Upper lobe of left lung (tissue), 6 donors: ENCODE results near the gene FOXP1. TPM values are rescaled to one million over a fixed set of nuclear protein-coding genes. Genes with fewer than 3 reads are reported as not detected.

Experiments
- ATAC-seq, 2 donors: fragments of 200-7000 bp; cut with Tn5 transposase; one replicate each; pipeline ENCODE4 v1.9.1; 2022; ENCODE audit warnings: mild to moderate bottlenecking in 2 of 2, moderate library complexity in 2 of 2; ENCODE audit not compliant: low FRiP score in 2 of 2
- DNase-seq, 2 donors: peaks; one replicate each; pipeline ENCODE4 v3.0.0-alpha.2; 2019 to 2020
- H3K27ac ChIP-seq, 4 donors: fragments of 200-600 bp; sonication (generic); one replicate each; pipeline ENCODE4 v1.5.1; 2016 to 2019
- H3K27me3 ChIP-seq, 4 donors: fragments of 200-600 bp; sonication (generic); one replicate each; pipeline ENCODE4 v1.5.1; 2017 to 2019
- H3K36me3 ChIP-seq, 4 donors: fragments of 200-600 bp; sonication (generic); one replicate each; pipeline ENCODE4 v1.5.1; 2016 to 2019
- H3K4me1 ChIP-seq, 4 donors: fragments of 200-600 bp; sonication (generic); one replicate each; pipeline ENCODE4 v1.5.1; 2018 to 2019
- H3K4me3 ChIP-seq, 4 donors: fragments of 200-600 bp; sonication (generic); one replicate each; pipeline ENCODE4 v1.5.1; 2017 to 2019; ENCODE audit warnings: mild to moderate bottlenecking in 2 of 4, moderate library complexity in 1 of 4
- H3K9me3 ChIP-seq, 4 donors: fragments of 200-600 bp; sonication (generic); one replicate each; pipeline ENCODE4 v1.5.1; 2018 to 2019
- CTCF ChIP-seq, 6 experiments: fragments of 450-650 bp in 4 of 6; fragments of 200-600 bp in 2 of 6; sonication (generic) in 2 of 6; IDR thresholded peaks; one replicate each; pipeline ENCODE4 v1.5.1; 2016 to 2019; ENCODE audit warnings: antibody characterized with exemption in 6 of 6
- EP300 ChIP-seq, 4 donors: sonication (generic); formaldehyde crosslinking; IDR thresholded peaks; one replicate each; pipeline ENCODE4 v1.5.1; 2017; ENCODE audit warnings: antibody characterized with exemption in 4 of 4, control low read depth in 2 of 4
- POLR2A ChIP-seq, 4 donors: fragments of 450-650 bp; IDR thresholded peaks; one replicate each; pipeline ENCODE4 v1.5.1; 2016 to 2017; ENCODE audit warnings: antibody characterized with exemption in 4 of 4, mild to moderate bottlenecking in 2 of 4
- POLR2AphosphoS5 ChIP-seq, 2 donors: sonication (generic); formaldehyde crosslinking; IDR thresholded peaks; one replicate each; pipeline ENCODE4 v1.5.1; 2017; ENCODE audit warnings: antibody characterized with exemption in 2 of 2
- WGBS, 2 donors: methylation state at CpG; one replicate each; pipeline ENCODE4 v1.1.5; 2017 to 2018; 5-methylcytosine and 5-hydroxymethylcytosine counted together
- total RNA-seq, 6 donors: library from RNA; depleted of rRNA in 4 of 6; stranded (reverse); fragments of >200 nt in 4 of 6; gene quantifications; one replicate each; pipeline versions ENCODE4 v1.1.0 to v1.2.1, GENCODE V29; 2016 to 2021
- donor health status: DM: no; HTN: no; CAD: no; lungs with moderate emphysema.
- donor health status: DM: no; HTN: yes; CAD: no; lungs with severe emphysema.

The FOXP1 gene
- total RNA-seq, 6 donors from 2014 or later, result 103 to 248 (median 134) TPM

GRCh38 chr3:71171247-71171646 is 412.3 kb downstream of the FOXP1 start:
- WGBS, 2 donors, result 98 to 99% methylated on average over 7 of the region's 7 CpGs
- H3K9me3 ChIP-seq, result no peaks in the 10 kb centered on the region
- no peak for TF ChIP-seq POLR2A (IDR thresholded peaks at IDR 0.05)
- no peak for TF ChIP-seq POLR2AphosphoS5 (IDR thresholded peaks at IDR 0.05)
- TF ChIP-seq CTCF (IDR thresholded peaks at IDR 0.05), result no peak
- TF ChIP-seq EP300 (IDR thresholded peaks at IDR 0.05), result no peak
- ATAC-seq (no peak), DNase-seq (no peak)
- H3K27ac ChIP-seq, result no peak overlapping the region
- no peaks in the 10 kb centered on the region for H3K27me3 ChIP-seq
- H3K4me3 ChIP-seq, result no peak overlapping the region
- no peaks in the 10 kb centered on the region for H3K36me3 ChIP-seq
- H3K4me1 ChIP-seq, result peaks cover 0 to 23% (median 11%) of the 10 kb centered on the region in 4 donors

- no peaks in the 10 kb centered on the region for H3K27me3 ChIP-seq
- peaks cover 0 to 23% (median 11%) of the 10 kb centered on the region in 4 donors for H3K4me1 ChIP-seq
- ATAC-seq (peak in 1 of 2 donors; percentile 24), DNase-seq (no peak)
- H3K36me3 ChIP-seq, result no peaks in the 10 kb centered on the region
- no peak overlapping the region for H3K4me3 ChIP-seq
- WGBS, 2 donors, result 66 to 68% methylated on average over 11 of the region's 11 CpGs
- H3K27ac ChIP-seq, result peak overlapping the region in 1 of 4 donors; percentile 5
- TF ChIP-seq POLR2A (IDR thresholded peaks at IDR 0.05), result no peak
- TF ChIP-seq POLR2AphosphoS5 (IDR thresholded peaks at IDR 0.05), result no peak
- TF ChIP-seq EP300 (IDR thresholded peaks at IDR 0.05), result no peak
- no peak for TF ChIP-seq CTCF (IDR thresholded peaks at IDR 0.05)
- H3K9me3 ChIP-seq, result no peaks in the 10 kb centered on the region
These were observed 414.6 kb downstream of the FOXP1 start for GRCh38 chr3:71168880-71169411.

GRCh38 chr3:71168121-71168721 is 415.3 kb downstream of the FOXP1 start:
- H3K9me3 ChIP-seq, result no peaks in the 10 kb centered on the region
- H3K27ac ChIP-seq, result peak overlapping the region in 1 of 4 donors; percentile 5
- peaks cover 0 to 19% (median 9%) of the 10 kb centered on the region in 4 donors for H3K4me1 ChIP-seq
- ATAC-seq (peak in 1 of 2 donors; percentile 32), DNase-seq (no peak)
- no peaks in the 10 kb centered on the region for H3K27me3 ChIP-seq
- H3K4me3 ChIP-seq, result no peak overlapping the region
- WGBS, 2 donors, result 77 to 78% methylated on average over 6 of the region's 6 CpGs
- no peak for TF ChIP-seq POLR2A (IDR thresholded peaks at IDR 0.05)
- no peak for TF ChIP-seq EP300 (IDR thresholded peaks at IDR 0.05)
- TF ChIP-seq CTCF (IDR thresholded peaks at IDR 0.05), result no peak
- no peak for TF ChIP-seq POLR2AphosphoS5 (IDR thresholded peaks at IDR 0.05)
- no peaks in the 10 kb centered on the region for H3K36me3 ChIP-seq

GRCh38 chr3:71166339-71167240 is 416.9 kb downstream of the FOXP1 start:
- 81 to 86% methylated on average over 10 of the region's 10 CpGs for WGBS, 2 donors
- DNase-seq (no peak), ATAC-seq (no peak)
- Histone ChIP-seq H3K27me3 (no peaks in the 10 kb centered on the region), H3K36me3 (no peaks in the 10 kb centered on the region), H3K27ac (no peak overlapping the region), H3K9me3 (no peaks in the 10 kb centered on the region), H3K4me1 (peaks cover 0 to 15% (median 9%) of the 10 kb centered on the region in 4 donors), H3K4me3 (no peak overlapping the region)
- TF ChIP-seq CTCF (IDR thresholded peaks at IDR 0.05) (no peak), POLR2AphosphoS5 (IDR thresholded peaks at IDR 0.05) (no peak), EP300 (IDR thresholded peaks at IDR 0.05) (no peak), POLR2A (IDR thresholded peaks at IDR 0.05) (no peak)
